T-helper 1 cell treated with Interleukin-12 subunit alpha and Interleukin-12 subunit beta and Interleukin-4 antibody, amounts not matched to agents 30 μg/mL and 1 μg/mL, for 36 hours (primary cell): Measurements from ENCODE around the gene TATDN2.
"Not testable (repeated sequence)": the region's sequence is repeated elsewhere in the genome, so short reads cannot be mapped to it uniquely, and the experiment has no call there.

Experiments
- H3K27ac Mint-ChIP-seq: one replicate; pipeline ENCODE4 v1.8.0; 2021; ENCODE audit warnings: mild to moderate bottlenecking, mixed read lengths
- H3K27me3 Mint-ChIP-seq: one replicate; pipeline ENCODE4 v1.8.0; 2021; ENCODE audit warnings: low read depth, mixed read lengths
- H3K36me3 Mint-ChIP-seq: one replicate; pipeline ENCODE4 v1.8.0; 2021; ENCODE audit warnings: low read depth, mixed read lengths
- H3K4me1 Mint-ChIP-seq: one replicate; pipeline ENCODE4 v1.8.0; 2021; ENCODE audit warnings: low read depth, mixed read lengths
- H3K4me3 Mint-ChIP-seq: one replicate; pipeline ENCODE4 v1.8.0; 2021; ENCODE audit warnings: mild to moderate bottlenecking, moderate library complexity, mixed read lengths
- H3K9me3 Mint-ChIP-seq: one replicate; pipeline ENCODE4 v1.8.0; 2021; ENCODE audit warnings: mixed read lengths

TATDN2 gene

GRCh38 chr3:10248984-10249748 is 907 bp downstream of the TATDN2 start:
- H3K4me3 Mint-ChIP-seq, result peak overlapping the region; percentile 98
- H3K4me1 Mint-ChIP-seq, result peaks cover 46% of the 10 kb centered on the region
- peaks cover 73% of the 10 kb centered on the region for H3K36me3 Mint-ChIP-seq
- peaks cover 24% of the 10 kb centered on the region for H3K9me3 Mint-ChIP-seq
- H3K27me3 Mint-ChIP-seq, result no peaks in the 10 kb centered on the region
- peak overlapping the region; percentile 95 for H3K27ac Mint-ChIP-seq

- Mint-ChIP-seq H3K4me3 (peak overlapping the region; percentile 98), H3K27me3 (no peaks in the 10 kb centered on the region), H3K9me3 (peaks cover 17% of the 10 kb centered on the region), H3K27ac (peak overlapping the region; percentile 95), H3K36me3 (peaks cover 71% of the 10 kb centered on the region), H3K4me1 (peaks cover 53% of the 10 kb centered on the region)
Observed at GRCh38 chr3:10249833-10250232, 1.6 kb downstream of the TATDN2 start.

- Mint-ChIP-seq H3K27me3 (no peaks in the 10 kb centered on the region), H3K27ac (peak overlapping the region; percentile 95), H3K4me3 (peak overlapping the region; percentile 98), H3K9me3 (peaks cover 7% of the 10 kb centered on the region), H3K4me1 (peaks cover 61% of the 10 kb centered on the region), H3K36me3 (peaks cover 66% of the 10 kb centered on the region)
Observed at GRCh38 chr3:10251006-10251405, 2.7 kb downstream of the TATDN2 start.

- Mint-ChIP-seq H3K4me3 (no peak overlapping the region), H3K27me3 (no peaks in the 10 kb centered on the region), H3K36me3 (peaks cover 66% of the 10 kb centered on the region), H3K27ac (peak overlapping the region; percentile 1), H3K4me1 (peaks cover 62% of the 10 kb centered on the region), H3K9me3 (no peaks in the 10 kb centered on the region)
Observed at GRCh38 chr3:10253731-10254130, 5.5 kb downstream of the TATDN2 start.

GRCh38 chr3:10255835-10256234 is 7.6 kb downstream of the TATDN2 start:
- Mint-ChIP-seq H3K9me3 (no peaks in the 10 kb centered on the region), H3K36me3 (peaks cover 65% of the 10 kb centered on the region), H3K4me3 (no peak overlapping the region), H3K27me3 (no peaks in the 10 kb centered on the region), H3K27ac (peak overlapping the region; percentile 41), H3K4me1 (peaks cover 59% of the 10 kb centered on the region)

- H3K4me1 Mint-ChIP-seq, result peaks cover 57% of the 10 kb centered on the region
- no peaks in the 10 kb centered on the region for H3K27me3 Mint-ChIP-seq
- H3K27ac Mint-ChIP-seq, result peak overlapping the region; percentile 6
- peaks cover 66% of the 10 kb centered on the region for H3K36me3 Mint-ChIP-seq
- no peak overlapping the region for H3K4me3 Mint-ChIP-seq
- H3K9me3 Mint-ChIP-seq, result no peaks in the 10 kb centered on the region
Observed at GRCh38 chr3:10259036-10259435, 10.8 kb downstream of the TATDN2 start.

- Mint-ChIP-seq H3K27me3 (no peaks in the 10 kb centered on the region), H3K4me1 (peaks cover 53% of the 10 kb centered on the region), H3K27ac (no peak overlapping the region), H3K4me3 (no peak overlapping the region), H3K9me3 (no peaks in the 10 kb centered on the region), H3K36me3 (peaks cover 62% of the 10 kb centered on the region)
Observed at GRCh38 chr3:10259798-10260197, 11.5 kb downstream of the TATDN2 start.

GRCh38 chr3:10260211-10260701 is 12.0 kb downstream of the TATDN2 start:
- no peak overlapping the region for H3K4me3 Mint-ChIP-seq
- no peaks in the 10 kb centered on the region for H3K27me3 Mint-ChIP-seq
- H3K4me1 Mint-ChIP-seq, result peaks cover 50% of the 10 kb centered on the region
- no peaks in the 10 kb centered on the region for H3K9me3 Mint-ChIP-seq
- H3K36me3 Mint-ChIP-seq, result peaks cover 62% of the 10 kb centered on the region
- H3K27ac Mint-ChIP-seq, result no peak overlapping the region

- no peaks in the 10 kb centered on the region for H3K9me3 Mint-ChIP-seq
- H3K36me3 Mint-ChIP-seq, result peaks cover 57% of the 10 kb centered on the region
- H3K4me3 Mint-ChIP-seq, result no peak overlapping the region
- H3K4me1 Mint-ChIP-seq, result peaks cover 48% of the 10 kb centered on the region
- peak overlapping the region; percentile 43 for H3K27ac Mint-ChIP-seq
- H3K27me3 Mint-ChIP-seq, result no peaks in the 10 kb centered on the region
Observed at GRCh38 chr3:10262027-10262426, 13.8 kb downstream of the TATDN2 start.

GRCh38 chr3:10263646-10264363 is 15.5 kb downstream of the TATDN2 start:
- H3K27ac Mint-ChIP-seq, result peak overlapping the region; percentile 66
- H3K27me3 Mint-ChIP-seq, result no peaks in the 10 kb centered on the region
- peaks cover 54% of the 10 kb centered on the region for H3K4me1 Mint-ChIP-seq
- peak overlapping the region; percentile 66 for H3K4me3 Mint-ChIP-seq
- no peaks in the 10 kb centered on the region for H3K9me3 Mint-ChIP-seq
- H3K36me3 Mint-ChIP-seq, result peaks cover 62% of the 10 kb centered on the region

GRCh38 chr3:10265833-10266232 is 17.6 kb downstream of the TATDN2 start:
- Mint-ChIP-seq H3K9me3 (no peaks in the 10 kb centered on the region), H3K4me1 (peaks cover 43% of the 10 kb centered on the region), H3K36me3 (peaks cover 61% of the 10 kb centered on the region), H3K27me3 (no peaks in the 10 kb centered on the region), H3K4me3 (no peak overlapping the region), H3K27ac (no peak overlapping the region)

- Mint-ChIP-seq H3K36me3 (peaks cover 58% of the 10 kb centered on the region), H3K4me1 (peaks cover 38% of the 10 kb centered on the region)
- not testable (repeated sequence) for H3K4me3 Mint-ChIP-seq, H3K9me3 Mint-ChIP-seq, H3K27ac Mint-ChIP-seq, H3K27me3 Mint-ChIP-seq
Observed at GRCh38 chr3:10266936-10267335, 18.7 kb downstream of the TATDN2 start.

GRCh38 chr3:10268116-10268515 is 19.9 kb downstream of the TATDN2 start:
- H3K4me1 Mint-ChIP-seq, result peaks cover 37% of the 10 kb centered on the region
- H3K36me3 Mint-ChIP-seq, result peaks cover 54% of the 10 kb centered on the region
- H3K27ac Mint-ChIP-seq, result no peak overlapping the region

GRCh38 chr3:10268930-10269329 is 20.7 kb downstream of the TATDN2 start:
- H3K4me3 Mint-ChIP-seq, result no peak overlapping the region
- H3K27me3 Mint-ChIP-seq, result no peaks in the 10 kb centered on the region
- H3K4me1 Mint-ChIP-seq, result peaks cover 35% of the 10 kb centered on the region

More at GRCh38 chr3:10268116-10268515, 19.9 kb downstream of the TATDN2 start:
- no peaks in the 10 kb centered on the region for H3K9me3 Mint-ChIP-seq
- no peak overlapping the region for H3K4me3 Mint-ChIP-seq
- H3K27me3 Mint-ChIP-seq, result no peaks in the 10 kb centered on the region

GRCh38 chr3:10269443-10269842 is 21.2 kb downstream of the TATDN2 start:
- peaks cover 48% of the 10 kb centered on the region for H3K36me3 Mint-ChIP-seq
- H3K27me3 Mint-ChIP-seq, result no peaks in the 10 kb centered on the region
- H3K4me3 Mint-ChIP-seq, result no peak overlapping the region
- no peak overlapping the region for H3K27ac Mint-ChIP-seq
- peaks cover 36% of the 10 kb centered on the region for H3K4me1 Mint-ChIP-seq
- H3K9me3 Mint-ChIP-seq, result no peaks in the 10 kb centered on the region

More at GRCh38 chr3:10268930-10269329, 20.7 kb downstream of the TATDN2 start:
- no peaks in the 10 kb centered on the region for H3K9me3 Mint-ChIP-seq
- peaks cover 51% of the 10 kb centered on the region for H3K36me3 Mint-ChIP-seq
- H3K27ac Mint-ChIP-seq, result no peak overlapping the region
